ENCODE data around the gene CD2AP. TPM values are rescaled to one million over a fixed set of nuclear protein-coding genes. Genes with fewer than 3 reads are reported as not detected.

The CD2AP gene
- total RNA-seq, 2 donors from 2014 or later: 58.1 to 62.4 TPM

DNA sequence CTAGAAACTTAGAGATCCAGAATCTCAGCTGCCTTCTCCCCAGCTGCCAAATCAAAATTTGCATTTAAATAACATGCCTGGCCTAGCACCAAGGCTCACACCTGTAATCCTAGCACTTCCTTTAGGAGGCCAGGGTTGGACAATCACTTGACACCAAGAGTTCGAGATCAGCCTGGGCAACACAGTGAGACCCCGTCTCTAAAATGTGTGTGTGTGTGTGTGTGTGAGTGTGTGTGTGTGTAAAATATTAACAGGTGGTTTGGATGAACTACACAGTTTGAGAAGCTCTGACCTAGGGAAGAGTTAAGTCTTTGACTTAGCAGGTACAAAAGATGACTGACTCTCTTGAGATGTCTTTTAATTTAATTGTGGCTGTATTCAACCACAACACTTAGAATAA is 20.2 kb upstream of the CD2AP start:
- H3K4me3 ChIP-seq (ENCODE audit: low read length): no peak overlapping the region
- no peaks in the 10 kb centered on the region for H3K27me3 Mint-ChIP-seq (ENCODE audit: insufficient read depth)
- H3K9me3 ChIP-seq (ENCODE audit: control insufficient read depth, low read length): no peaks in the 10 kb centered on the region
- DNase-seq: no peak
- H3K4me3 Mint-ChIP-seq: no peak overlapping the region
- no peaks in the 10 kb centered on the region for H3K9me3 Mint-ChIP-seq
- no peak for TF ChIP-seq CTCF (conservative IDR thresholded peaks at IDR 0.05)
- peaks cover 4% of the 10 kb centered on the region for H3K4me1 Mint-ChIP-seq
- H3K9ac ChIP-seq (ENCODE audit: extremely low read depth, low read length, poor library complexity, severe bottlenecking): no peak overlapping the region
- 94% methylated on average over 2 of the region's 2 CpGs; no CpG with 5 or more reads in 1 of the 2 experiments for WGBS, 2 experiments (ENCODE audit: insufficient coverage in 1 of 2, insufficient read length in 1 of 2)
- no peaks in the 10 kb centered on the region for H3K4me1 ChIP-seq (ENCODE audit: control insufficient read depth, insufficient read depth, low read length)
- no peaks in the 10 kb centered on the region for H3K36me3 ChIP-seq (ENCODE audit: control insufficient read depth, insufficient read depth, low read length)
- H3K27ac ChIP-seq (ENCODE audit: low read depth, low read length): no peak overlapping the region
- no peaks in the 10 kb centered on the region for H3K36me3 Mint-ChIP-seq (ENCODE audit: low read depth)
- no peak overlapping the region for H3K27ac Mint-ChIP-seq
- H3K27me3 ChIP-seq (ENCODE audit: control insufficient read depth, insufficient read depth, low read length, poor library complexity, severe bottlenecking): no peaks in the 10 kb centered on the region

DNA sequence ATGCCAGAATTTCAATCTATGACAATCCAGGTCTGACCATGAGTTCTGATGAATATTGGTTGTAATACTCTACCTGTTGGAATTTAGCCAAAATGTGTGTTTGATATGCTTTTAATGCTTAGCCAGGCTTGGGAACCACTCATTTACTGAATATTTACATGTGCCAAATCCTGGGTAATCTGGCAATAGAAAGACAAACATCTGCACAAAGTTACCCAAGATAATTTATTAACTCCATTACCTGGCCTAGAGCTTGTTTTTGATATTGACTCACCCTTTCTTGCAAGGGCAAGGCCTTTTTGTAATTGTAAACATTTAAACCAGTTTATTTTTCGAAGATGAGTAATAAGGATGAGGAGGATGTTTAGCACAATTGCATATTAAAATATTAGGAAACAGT is 13.5 kb upstream of the CD2AP start:
- no peak overlapping the region for H3K4me3 Mint-ChIP-seq
- Histone ChIP-seq H3K9ac (ENCODE audit: extremely low read depth, low read length, poor library complexity, severe bottlenecking) (no peak overlapping the region), H3K4me1 (ENCODE audit: control insufficient read depth, insufficient read depth, low read length) (no peaks in the 10 kb centered on the region), H3K9me3 (ENCODE audit: control insufficient read depth, low read length) (no peaks in the 10 kb centered on the region), H3K27me3 (ENCODE audit: control insufficient read depth, insufficient read depth, low read length, poor library complexity, severe bottlenecking) (no peaks in the 10 kb centered on the region), H3K36me3 (ENCODE audit: control insufficient read depth, insufficient read depth, low read length) (no peaks in the 10 kb centered on the region), H3K27ac (ENCODE audit: low read depth, low read length) (no peak overlapping the region), H3K4me3 (ENCODE audit: low read length) (no peak overlapping the region)
- 100% methylated on average over 1 of the region's 1 CpG; no CpG with 5 or more reads in 1 of the 2 experiments for WGBS, 2 experiments (ENCODE audit: insufficient coverage in 1 of 2, insufficient read length in 1 of 2)
- peaks cover 4% of the 10 kb centered on the region for H3K9me3 Mint-ChIP-seq
- H3K36me3 Mint-ChIP-seq (ENCODE audit: low read depth): no peaks in the 10 kb centered on the region
- no peak for TF ChIP-seq CTCF (conservative IDR thresholded peaks at IDR 0.05)
- peaks cover 14% of the 10 kb centered on the region for H3K4me1 Mint-ChIP-seq
- DNase-seq: no peak
- H3K27me3 Mint-ChIP-seq (ENCODE audit: insufficient read depth): no peaks in the 10 kb centered on the region
- H3K27ac Mint-ChIP-seq: no peak overlapping the region

DNA sequence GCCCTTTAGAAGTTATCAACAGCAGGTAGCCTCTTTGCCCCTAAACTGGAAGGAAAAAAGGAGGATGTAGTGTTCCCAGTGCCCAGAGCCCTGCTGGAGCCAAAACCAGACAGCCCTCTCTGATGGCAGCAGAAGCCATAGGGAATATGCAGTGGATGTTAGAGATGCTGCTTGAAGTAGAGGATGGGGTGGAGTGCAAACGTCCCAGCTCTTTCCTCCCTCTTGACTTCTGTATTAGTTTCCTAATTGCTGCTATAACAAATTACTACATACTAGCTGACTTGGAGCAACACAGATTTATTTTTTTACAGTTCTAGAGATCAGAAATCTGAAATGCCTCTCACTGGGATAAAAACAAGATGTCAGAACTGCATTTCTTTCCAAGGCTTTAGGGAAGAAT is 12.5 kb upstream of the CD2AP start:
- Histone ChIP-seq H3K4me1 (ENCODE audit: control insufficient read depth, insufficient read depth, low read length) (no peaks in the 10 kb centered on the region), H3K27me3 (ENCODE audit: control insufficient read depth, insufficient read depth, low read length, poor library complexity, severe bottlenecking) (no peaks in the 10 kb centered on the region), H3K27ac (ENCODE audit: low read depth, low read length) (no peak overlapping the region), H3K4me3 (ENCODE audit: low read length) (no peak overlapping the region), H3K9ac (ENCODE audit: extremely low read depth, low read length, poor library complexity, severe bottlenecking) (no peak overlapping the region), H3K9me3 (ENCODE audit: control insufficient read depth, low read length) (no peaks in the 10 kb centered on the region), H3K36me3 (ENCODE audit: control insufficient read depth, insufficient read depth, low read length) (no peaks in the 10 kb centered on the region)
- WGBS, 2 experiments (ENCODE audit: insufficient coverage in 1 of 2, insufficient read length in 1 of 2): 75% methylated on average over 1 of the region's 1 CpG; no CpG with 5 or more reads in 1 of the 2 experiments
- Mint-ChIP-seq H3K36me3 (ENCODE audit: low read depth) (no peaks in the 10 kb centered on the region), H3K4me3 (no peak overlapping the region), H3K27ac (no peak overlapping the region), H3K9me3 (peaks cover 4% of the 10 kb centered on the region), H3K4me1 (peaks cover 12% of the 10 kb centered on the region), H3K27me3 (ENCODE audit: insufficient read depth) (no peaks in the 10 kb centered on the region)
- TF ChIP-seq CTCF (conservative IDR thresholded peaks at IDR 0.05): no peak
- DNase-seq: no peak

Measured in endodermal cell (in vitro differentiated cells).